Measurements from ENCODE around the gene SENP1. TPM values are rescaled to one million over a fixed set of nuclear protein-coding genes. Genes with fewer than 3 reads are reported as not detected.

The SENP1 gene
- total RNA-seq, 2 donors from 2014 or later, result 11.4 to 15.8 TPM

DNA sequence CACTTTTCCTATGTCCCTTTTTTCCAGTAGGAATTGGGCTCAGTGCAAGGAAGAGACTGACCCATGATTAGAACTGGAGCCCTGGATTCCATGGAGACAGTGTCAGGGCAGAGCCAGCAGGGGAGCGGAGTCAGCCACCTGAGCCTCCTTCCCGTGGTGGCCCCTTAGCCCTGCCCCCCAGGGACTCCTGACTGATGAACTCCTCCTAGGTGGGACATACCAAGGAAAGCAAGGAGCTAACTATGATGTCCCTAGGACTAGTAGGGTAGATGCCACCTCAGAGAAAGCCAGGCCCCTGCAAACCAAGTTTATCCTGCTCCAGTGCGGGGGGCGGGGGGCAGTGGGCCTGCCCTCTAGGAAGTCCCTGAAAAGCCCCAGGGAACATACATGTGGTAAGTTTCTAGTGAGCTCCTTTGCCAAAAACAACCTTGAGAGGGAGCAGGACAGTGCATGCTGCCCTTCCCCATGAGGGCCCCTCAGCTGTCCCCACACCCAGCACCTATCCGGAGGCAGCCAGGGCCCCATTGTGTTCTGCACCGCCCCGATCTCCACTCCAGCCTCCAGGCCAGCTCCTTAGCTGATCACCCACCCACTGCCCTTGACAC, 95.4 kb downstream of the SENP1 start:
- TF ChIP-seq, protein P1, sequence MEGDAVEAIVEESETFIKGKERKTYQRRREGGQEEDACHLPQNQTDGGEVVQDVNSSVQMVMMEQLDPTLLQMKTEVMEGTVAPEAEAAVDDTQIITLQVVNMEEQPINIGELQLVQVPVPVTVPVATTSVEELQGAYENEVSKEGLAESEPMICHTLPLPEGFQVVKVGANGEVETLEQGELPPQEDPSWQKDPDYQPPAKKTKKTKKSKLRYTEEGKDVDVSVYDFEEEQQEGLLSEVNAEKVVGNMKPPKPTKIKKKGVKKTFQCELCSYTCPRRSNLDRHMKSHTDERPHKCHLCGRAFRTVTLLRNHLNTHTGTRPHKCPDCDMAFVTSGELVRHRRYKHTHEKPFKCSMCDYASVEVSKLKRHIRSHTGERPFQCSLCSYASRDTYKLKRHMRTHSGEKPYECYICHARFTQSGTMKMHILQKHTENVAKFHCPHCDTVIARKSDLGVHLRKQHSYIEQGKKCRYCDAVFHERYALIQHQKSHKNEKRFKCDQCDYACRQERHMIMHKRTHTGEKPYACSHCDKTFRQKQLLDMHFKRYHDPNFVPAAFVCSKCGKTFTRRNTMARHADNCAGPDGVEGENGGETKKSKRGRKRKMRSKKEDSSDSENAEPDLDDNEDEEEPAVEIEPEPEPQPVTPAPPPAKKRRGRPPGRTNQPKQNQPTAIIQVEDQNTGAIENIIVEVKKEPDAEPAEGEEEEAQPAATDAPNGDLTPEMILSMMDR (IDR thresholded peaks at IDR 0.05), result no peak
- no peak for TF ChIP-seq POLR2A (IDR thresholded peaks at IDR 0.05)
- H3K9me3 ChIP-seq, result no peaks in the 10 kb centered on the region
- H3K27me3 ChIP-seq, result no peaks in the 10 kb centered on the region
- H3K4me3 ChIP-seq, result no peak overlapping the region
- intact Hi-C loops (cut with DNase I), result no loop called here
- DNase-seq, result no peak
- H3K27ac ChIP-seq, result no peak overlapping the region
- WGBS, 2 donors, result 64 to 73% methylated on average over 4 to 7 of the region's 7 CpGs
- ATAC-seq, result no peak
- H3K36me3 ChIP-seq (replicated peaks in 1 of 2; ENCODE audit: insufficient read depth in 1 of 2, low read depth in 2 of 2), result no peaks in the 10 kb centered on the region
- H3K4me1 ChIP-seq, result no peaks in the 10 kb centered on the region

DNA sequence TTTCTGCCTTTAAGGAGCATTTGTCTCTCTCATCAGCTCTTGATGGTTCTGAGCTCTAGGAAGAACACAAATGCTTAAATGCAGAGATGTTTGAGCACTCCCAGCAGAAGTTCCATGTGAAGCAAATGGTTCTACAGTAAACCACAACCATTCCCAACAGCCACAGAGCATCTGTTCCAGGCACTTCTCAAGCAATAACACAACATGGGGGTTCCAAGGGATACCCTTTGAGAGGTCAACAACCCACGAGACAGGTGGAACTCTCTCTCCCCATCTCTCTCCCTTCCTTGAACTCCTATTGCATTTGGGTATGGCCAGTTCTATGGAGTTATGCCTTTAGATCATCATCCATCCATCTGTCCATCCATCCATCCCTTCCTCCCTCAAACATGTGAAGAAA, 96.4 kb downstream of the SENP1 start:
- no peak overlapping the region for H3K27ac ChIP-seq
- DNase-seq (no peak), ATAC-seq (no peak)
- no peaks in the 10 kb centered on the region for H3K36me3 ChIP-seq (replicated peaks in 1 of 2; ENCODE audit: insufficient read depth in 1 of 2, low read depth in 2 of 2)
- no peak overlapping the region for H3K4me3 ChIP-seq
- H3K27me3 ChIP-seq, result peaks cover 0 to 5% of the 10 kb centered on the region in 2 donors
- TF ChIP-seq, protein P1 (IDR thresholded peaks at IDR 0.05), result no peak
- no peak for TF ChIP-seq POLR2A (IDR thresholded peaks at IDR 0.05)
- peaks cover 5% of the 10 kb centered on the region for H3K4me1 ChIP-seq
- 47 to 63% methylated on average over 1 of the region's 1 CpG for WGBS, 2 donors
- intact Hi-C loops (cut with DNase I), result no loop called here
- H3K9me3 ChIP-seq, result no peaks in the 10 kb centered on the region

DNA sequence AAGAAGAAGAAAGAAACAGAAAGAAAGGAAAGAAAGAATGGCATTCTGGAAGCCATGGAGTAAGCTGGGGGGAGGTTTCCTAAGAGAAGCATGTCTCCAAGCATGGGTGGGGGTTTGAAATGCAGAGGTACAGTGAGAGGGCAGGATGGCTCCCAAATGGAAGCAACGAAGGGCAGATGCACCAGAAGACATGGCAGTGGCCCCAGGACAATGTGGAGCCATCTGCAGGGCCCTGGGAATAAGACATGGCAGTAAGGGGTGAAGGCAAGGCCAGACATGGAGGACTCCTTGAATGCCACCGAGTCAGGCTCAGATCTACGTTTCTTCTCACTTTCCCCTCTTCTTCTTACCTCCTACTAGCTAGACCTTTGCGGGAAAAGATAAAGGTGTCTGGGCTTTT, 96.9 kb downstream of the SENP1 start:
- Histone ChIP-seq H3K4me3 (no peak overlapping the region), H3K27me3 (peaks cover 0 to 9% of the 10 kb centered on the region in 2 donors), H3K4me1 (peaks cover 10% of the 10 kb centered on the region), H3K36me3 (replicated peaks in 1 of 2; ENCODE audit: insufficient read depth in 1 of 2, low read depth in 2 of 2) (no peaks in the 10 kb centered on the region), H3K27ac (no peak overlapping the region), H3K9me3 (no peaks in the 10 kb centered on the region)
- no peak for DNase-seq
- ATAC-seq, result no peak
- WGBS, 2 donors, result 77 to 80% methylated on average over 4 of the region's 4 CpGs
- intact Hi-C loops (cut with DNase I), result no loop called here
- TF ChIP-seq POLR2A (IDR thresholded peaks at IDR 0.05), result no peak
- TF ChIP-seq, protein P1 (IDR thresholded peaks at IDR 0.05), result no peak

DNA sequence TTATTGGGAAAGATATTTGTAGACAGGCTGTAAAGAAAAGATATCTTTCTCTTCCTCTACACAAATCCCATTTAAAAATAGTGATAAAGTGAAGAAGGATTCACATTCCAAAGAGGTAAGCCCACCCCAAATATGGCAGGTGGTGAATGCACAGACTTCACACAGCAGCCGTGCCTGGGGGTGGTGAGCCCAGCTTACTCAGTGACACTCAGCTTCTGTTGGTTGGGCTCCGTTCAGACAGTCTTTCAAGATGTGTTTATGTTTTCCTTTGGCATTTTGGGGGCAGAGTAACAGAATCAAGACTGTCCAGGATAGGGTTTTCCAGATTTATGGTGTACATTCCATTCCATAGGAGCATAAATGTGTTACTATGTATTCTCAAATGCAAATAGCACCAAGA, 97.5 kb downstream of the SENP1 start:
- H3K36me3 ChIP-seq (replicated peaks in 1 of 2; ENCODE audit: insufficient read depth in 1 of 2, low read depth in 2 of 2), result no peaks in the 10 kb centered on the region
- no peak overlapping the region for H3K4me3 ChIP-seq
- no peak for TF ChIP-seq POLR2A (IDR thresholded peaks at IDR 0.05)
- TF ChIP-seq, protein P1 (IDR thresholded peaks at IDR 0.05), result no peak
- H3K27me3 ChIP-seq, result peaks cover 0 to 15% of the 10 kb centered on the region in 2 donors
- WGBS, 2 donors, result 57 to 69% methylated on average over 2 of the region's 2 CpGs
- H3K27ac ChIP-seq, result no peak overlapping the region
- intact Hi-C loops (cut with DNase I), result no loop called here
- H3K9me3 ChIP-seq, result no peaks in the 10 kb centered on the region
- DNase-seq (no peak), ATAC-seq (no peak)
- H3K4me1 ChIP-seq, result peaks cover 16% of the 10 kb centered on the region

DNA sequence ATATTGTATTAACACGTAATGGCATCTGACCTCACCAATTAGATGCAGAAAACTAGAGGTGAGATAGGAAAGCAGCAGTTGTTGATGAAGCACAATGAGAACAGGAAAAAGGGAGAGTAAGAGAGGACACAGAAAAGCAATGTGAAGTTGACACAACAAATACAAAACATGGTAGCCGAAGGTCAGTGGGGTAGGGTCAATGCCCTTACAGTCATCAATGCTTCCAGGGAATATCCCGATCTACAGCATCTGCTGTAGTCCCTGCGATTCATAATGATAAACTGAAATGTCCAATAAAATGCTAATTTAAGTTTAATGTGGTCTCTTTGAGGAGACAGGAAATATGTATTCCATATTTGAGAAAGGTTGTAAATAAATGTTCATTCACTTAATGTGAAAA, 98.7 kb downstream of the SENP1 start:
- peaks cover 27% of the 10 kb centered on the region for H3K4me1 ChIP-seq
- ATAC-seq, result no peak
- 68% methylated on average over 4 of the region's 4 CpGs for WGBS, 2 donors
- H3K9me3 ChIP-seq, result no peaks in the 10 kb centered on the region
- H3K27ac ChIP-seq, result no peak overlapping the region
- no peaks in the 10 kb centered on the region for H3K36me3 ChIP-seq (replicated peaks in 1 of 2; ENCODE audit: insufficient read depth in 1 of 2, low read depth in 2 of 2)
- no peak for TF ChIP-seq POLR2A (IDR thresholded peaks at IDR 0.05)
- TF ChIP-seq, protein P1 (IDR thresholded peaks at IDR 0.05), result no peak
- H3K4me3 ChIP-seq, result no peak overlapping the region
- no peak for DNase-seq
- H3K27me3 ChIP-seq, result peaks cover 0 to 24% of the 10 kb centered on the region in 2 donors
- intact Hi-C loops (cut with DNase I), result no loop called here
